PFSK-1 (cell line): ENCODE measurements around the gene BMP2K.

Experiments used
- POLR2AphosphoS5 ChIP-seq: IDR thresholded peaks from 2 replicates; pipeline ENCODE4 v1.6.1; 2012; ENCODE audit warnings: low read depth, mild to moderate bottlenecking, control low read depth, low read length, moderate library complexity
- SIN3A ChIP-seq: IDR thresholded peaks from 2 replicates; pipeline ENCODE4 v1.6.1; 2012; ENCODE audit warnings: mild to moderate bottlenecking, low read length, moderate library complexity, borderline replicate concordance; ENCODE audit not compliant: insufficient read depth
- TAF1 ChIP-seq: IDR thresholded peaks from 2 replicates; pipeline ENCODE4 v1.6.1; 2012; ENCODE audit warnings: low read length, control low read depth, borderline replicate concordance; ENCODE audit not compliant: insufficient read depth
- TF ChIP-seq, protein P1 (sequence below), 2 experiments: IDR thresholded peaks; 2 replicates each; pipeline versions ENCODE4 v1.6.1 to v1.8.0; 2011 to 2012; ENCODE audit warnings: low read depth in 2 of 2, low read length in 2 of 2, control low read depth in 1 of 2, inconsistent platforms in 1 of 2, mild to moderate bottlenecking in 1 of 2, moderate library complexity in 1 of 2; ENCODE audit not compliant: insufficient read depth in 1 of 2

DNA sequence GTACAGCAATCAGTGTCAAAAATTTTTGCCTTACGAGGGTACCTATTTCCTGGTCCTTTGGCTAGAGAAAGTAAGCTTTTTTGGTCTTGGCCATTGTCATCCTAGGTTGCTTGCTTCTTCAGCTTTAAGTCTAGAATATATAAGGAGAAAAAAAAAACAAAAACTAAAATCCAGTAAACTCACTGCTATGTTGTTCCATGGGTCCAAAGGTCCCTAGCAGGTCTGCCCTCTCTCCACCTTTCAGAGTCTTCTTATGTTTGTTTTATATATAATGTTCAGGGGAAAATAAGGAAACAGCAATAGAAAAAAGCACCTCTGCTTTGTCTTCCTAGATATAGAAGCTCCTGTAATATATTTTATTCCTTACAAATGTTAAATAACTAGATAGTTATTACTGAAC lies 18.1 kb upstream of the BMP2K start:
- TF ChIP-seq, protein P1, sequence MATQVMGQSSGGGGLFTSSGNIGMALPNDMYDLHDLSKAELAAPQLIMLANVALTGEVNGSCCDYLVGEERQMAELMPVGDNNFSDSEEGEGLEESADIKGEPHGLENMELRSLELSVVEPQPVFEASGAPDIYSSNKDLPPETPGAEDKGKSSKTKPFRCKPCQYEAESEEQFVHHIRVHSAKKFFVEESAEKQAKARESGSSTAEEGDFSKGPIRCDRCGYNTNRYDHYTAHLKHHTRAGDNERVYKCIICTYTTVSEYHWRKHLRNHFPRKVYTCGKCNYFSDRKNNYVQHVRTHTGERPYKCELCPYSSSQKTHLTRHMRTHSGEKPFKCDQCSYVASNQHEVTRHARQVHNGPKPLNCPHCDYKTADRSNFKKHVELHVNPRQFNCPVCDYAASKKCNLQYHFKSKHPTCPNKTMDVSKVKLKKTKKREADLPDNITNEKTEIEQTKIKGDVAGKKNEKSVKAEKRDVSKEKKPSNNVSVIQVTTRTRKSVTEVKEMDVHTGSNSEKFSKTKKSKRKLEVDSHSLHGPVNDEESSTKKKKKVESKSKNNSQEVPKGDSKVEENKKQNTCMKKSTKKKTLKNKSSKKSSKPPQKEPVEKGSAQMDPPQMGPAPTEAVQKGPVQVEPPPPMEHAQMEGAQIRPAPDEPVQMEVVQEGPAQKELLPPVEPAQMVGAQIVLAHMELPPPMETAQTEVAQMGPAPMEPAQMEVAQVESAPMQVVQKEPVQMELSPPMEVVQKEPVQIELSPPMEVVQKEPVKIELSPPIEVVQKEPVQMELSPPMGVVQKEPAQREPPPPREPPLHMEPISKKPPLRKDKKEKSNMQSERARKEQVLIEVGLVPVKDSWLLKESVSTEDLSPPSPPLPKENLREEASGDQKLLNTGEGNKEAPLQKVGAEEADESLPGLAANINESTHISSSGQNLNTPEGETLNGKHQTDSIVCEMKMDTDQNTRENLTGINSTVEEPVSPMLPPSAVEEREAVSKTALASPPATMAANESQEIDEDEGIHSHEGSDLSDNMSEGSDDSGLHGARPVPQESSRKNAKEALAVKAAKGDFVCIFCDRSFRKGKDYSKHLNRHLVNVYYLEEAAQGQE (IDR thresholded peaks at IDR 0.05; ENCODE audit: insufficient read depth in 1 of 2, low read depth in 2 of 2, low read length in 2 of 2): no peak
- TF ChIP-seq SIN3A (no peak), POLR2AphosphoS5 (no peak), TAF1 (no peak)
